ENCODE measurements around the gene ZNF726.
"Not testable (repeated sequence)": the region's sequence is repeated elsewhere in the genome, so short reads cannot be mapped to it uniquely, and the experiment has no call there.

The ZNF726 gene

DNA sequence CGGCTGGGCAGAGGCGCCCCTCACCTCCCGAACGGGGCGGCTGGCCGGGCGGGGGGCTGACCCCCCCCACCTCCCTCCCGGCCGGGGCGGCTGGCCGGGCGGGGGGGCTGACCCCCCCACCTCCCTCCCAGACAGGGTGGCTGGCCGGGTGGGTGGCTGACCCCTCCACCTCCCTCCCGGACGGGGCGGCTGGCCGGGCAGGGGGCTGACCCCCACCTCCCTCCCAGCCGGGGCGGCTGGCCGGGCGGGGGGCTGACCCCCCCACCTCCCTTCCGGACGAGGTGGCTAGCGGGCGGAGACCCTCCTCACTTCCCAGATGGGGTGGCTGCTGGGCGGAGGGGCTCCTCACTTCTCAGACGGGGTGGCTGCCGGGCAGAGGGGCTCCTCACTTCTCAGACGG is 22.3 kb downstream of the ZNF726 start:
- H3K36me3 ChIP-seq (ENCODE audit: control insufficient read depth in 2 of 2, insufficient read depth in 2 of 2, low read length in 2 of 2); H3K9ac ChIP-seq (ENCODE audit: low read length in 2 of 2); H3K27me3 ChIP-seq (ENCODE audit: control insufficient read depth in 1 of 2, insufficient read depth in 2 of 2, low read length in 2 of 2); H3K4me3 ChIP-seq (ENCODE audit: low read length in 2 of 2); H3K9me3 ChIP-seq (ENCODE audit: control insufficient read depth in 2 of 2, low read length in 2 of 2); H3K4me1 ChIP-seq (ENCODE audit: control insufficient read depth, insufficient read depth, low read length); H3K27ac ChIP-seq (ENCODE audit: low read length): not testable (repeated sequence)

DNA sequence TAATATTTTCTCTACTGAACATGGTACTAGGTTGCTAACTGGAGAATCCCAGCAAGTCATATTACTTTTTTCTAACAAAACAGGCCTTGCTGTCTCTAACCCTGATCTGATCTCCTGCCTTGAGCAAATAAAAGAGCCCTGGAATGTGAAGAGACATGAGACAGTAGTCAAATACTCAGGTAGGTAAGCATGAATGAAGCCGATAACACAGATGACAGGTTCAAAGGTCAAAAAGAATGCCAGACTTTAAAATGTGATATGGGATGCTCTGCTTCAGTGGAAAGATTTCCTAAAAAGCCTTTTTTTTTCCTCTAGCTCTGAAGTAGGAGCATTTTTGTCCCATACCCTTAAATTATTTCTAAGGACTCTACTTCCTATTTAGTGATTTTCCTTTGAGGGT is 28.7 kb downstream of the ZNF726 start:
- H3K9ac ChIP-seq (ENCODE audit: low read length in 2 of 2) = no peak overlapping the region
- H3K27ac ChIP-seq (ENCODE audit: low read length) = no peak overlapping the region
- no peak overlapping the region for H3K4me3 ChIP-seq (ENCODE audit: low read length in 2 of 2)
- no peaks in the 10 kb centered on the region for H3K9me3 ChIP-seq (ENCODE audit: control insufficient read depth in 2 of 2, low read length in 2 of 2)
- no peaks in the 10 kb centered on the region for H3K4me1 ChIP-seq (ENCODE audit: control insufficient read depth, insufficient read depth, low read length)
- H3K36me3 ChIP-seq (ENCODE audit: control insufficient read depth in 2 of 2, insufficient read depth in 2 of 2, low read length in 2 of 2) = no peaks in the 10 kb centered on the region
- no peaks in the 10 kb centered on the region for H3K27me3 ChIP-seq (ENCODE audit: control insufficient read depth in 1 of 2, insufficient read depth in 2 of 2, low read length in 2 of 2)

- Histone ChIP-seq H3K27me3 (ENCODE audit: control insufficient read depth in 1 of 2, insufficient read depth in 2 of 2, low read length in 2 of 2) (no peaks in the 10 kb centered on the region), H3K4me1 (ENCODE audit: control insufficient read depth, insufficient read depth, low read length) (no peaks in the 10 kb centered on the region), H3K9me3 (ENCODE audit: control insufficient read depth in 2 of 2, low read length in 2 of 2) (no peaks in the 10 kb centered on the region), H3K9ac (ENCODE audit: low read length in 2 of 2) (no peak overlapping the region), H3K27ac (ENCODE audit: low read length) (no peak overlapping the region), H3K36me3 (ENCODE audit: control insufficient read depth in 2 of 2, insufficient read depth in 2 of 2, low read length in 2 of 2) (no peaks in the 10 kb centered on the region), H3K4me3 (ENCODE audit: low read length in 2 of 2) (no peak overlapping the region)
Measured at GRCh38 chr19:23946569-23946968, 31.9 kb downstream of the ZNF726 start.

DNA sequence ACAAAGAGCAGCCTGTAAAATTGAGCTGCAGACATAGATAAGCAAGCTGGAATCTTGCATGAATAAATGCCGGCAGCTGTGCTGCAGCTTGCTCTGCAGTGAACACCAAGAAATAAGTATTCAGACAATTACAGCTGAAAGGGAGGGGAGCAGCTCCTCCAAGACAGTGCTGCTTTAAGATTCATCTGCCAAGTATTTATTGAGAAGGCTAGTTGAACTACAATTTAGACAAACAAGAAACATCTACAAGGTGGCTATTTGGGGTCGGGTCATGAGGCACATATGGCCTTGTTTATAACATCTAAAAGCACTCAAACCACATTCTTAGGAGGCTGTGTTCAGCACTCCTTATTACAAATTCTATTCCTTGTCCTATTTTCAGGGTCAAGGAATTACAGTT is 34.9 kb downstream of the ZNF726 start:
- no peaks in the 10 kb centered on the region for H3K36me3 ChIP-seq (ENCODE audit: control insufficient read depth in 2 of 2, insufficient read depth in 2 of 2, low read length in 2 of 2)
- H3K4me1 ChIP-seq (ENCODE audit: control insufficient read depth, insufficient read depth, low read length) = no peaks in the 10 kb centered on the region
- H3K4me3 ChIP-seq (ENCODE audit: low read length in 2 of 2) = no peak overlapping the region
- no peaks in the 10 kb centered on the region for H3K9me3 ChIP-seq (ENCODE audit: control insufficient read depth in 2 of 2, low read length in 2 of 2)
- H3K27me3 ChIP-seq (ENCODE audit: control insufficient read depth in 1 of 2, insufficient read depth in 2 of 2, low read length in 2 of 2) = no peaks in the 10 kb centered on the region
- no peak overlapping the region for H3K9ac ChIP-seq (ENCODE audit: low read length in 2 of 2)
- no peak overlapping the region for H3K27ac ChIP-seq (ENCODE audit: low read length)

- no peak overlapping the region for H3K4me3 ChIP-seq (ENCODE audit: low read length in 2 of 2)
- H3K27ac ChIP-seq (ENCODE audit: low read length) = no peak overlapping the region
- H3K9me3 ChIP-seq (ENCODE audit: control insufficient read depth in 2 of 2, low read length in 2 of 2) = no peaks in the 10 kb centered on the region
- no peak overlapping the region for H3K9ac ChIP-seq (ENCODE audit: low read length in 2 of 2)
- H3K27me3 ChIP-seq (ENCODE audit: control insufficient read depth in 1 of 2, insufficient read depth in 2 of 2, low read length in 2 of 2) = no peaks in the 10 kb centered on the region
- H3K36me3 ChIP-seq (ENCODE audit: control insufficient read depth in 2 of 2, insufficient read depth in 2 of 2, low read length in 2 of 2) = no peaks in the 10 kb centered on the region
- H3K4me1 ChIP-seq (ENCODE audit: control insufficient read depth, insufficient read depth, low read length) = no peaks in the 10 kb centered on the region
Measured at GRCh38 chr19:23956051-23956450, 41.4 kb downstream of the ZNF726 start.

- H3K36me3 ChIP-seq (ENCODE audit: control insufficient read depth in 2 of 2, insufficient read depth in 2 of 2, low read length in 2 of 2) = no peaks in the 10 kb centered on the region
- no peaks in the 10 kb centered on the region for H3K4me1 ChIP-seq (ENCODE audit: control insufficient read depth, insufficient read depth, low read length)
- H3K4me3 ChIP-seq (ENCODE audit: low read length in 2 of 2) = no peak overlapping the region
- H3K27me3 ChIP-seq (ENCODE audit: control insufficient read depth in 1 of 2, insufficient read depth in 2 of 2, low read length in 2 of 2) = no peaks in the 10 kb centered on the region
- H3K9ac ChIP-seq (ENCODE audit: low read length in 2 of 2) = no peak overlapping the region
- no peaks in the 10 kb centered on the region for H3K9me3 ChIP-seq (ENCODE audit: control insufficient read depth in 2 of 2, low read length in 2 of 2)
- H3K27ac ChIP-seq (ENCODE audit: low read length) = no peak overlapping the region
Measured at GRCh38 chr19:23957660-23958281, 43.1 kb downstream of the ZNF726 start.

- not testable (repeated sequence) for H3K9ac ChIP-seq (ENCODE audit: low read length in 2 of 2); H3K4me3 ChIP-seq (ENCODE audit: low read length in 2 of 2); H3K27ac ChIP-seq (ENCODE audit: low read length); H3K4me1 ChIP-seq (ENCODE audit: control insufficient read depth, insufficient read depth, low read length); H3K9me3 ChIP-seq (ENCODE audit: control insufficient read depth in 2 of 2, low read length in 2 of 2); H3K36me3 ChIP-seq (ENCODE audit: control insufficient read depth in 2 of 2, insufficient read depth in 2 of 2, low read length in 2 of 2); H3K27me3 ChIP-seq (ENCODE audit: control insufficient read depth in 1 of 2, insufficient read depth in 2 of 2, low read length in 2 of 2)
Measured at GRCh38 chr19:23963396-23963795, 48.7 kb downstream of the ZNF726 start.

DNA sequence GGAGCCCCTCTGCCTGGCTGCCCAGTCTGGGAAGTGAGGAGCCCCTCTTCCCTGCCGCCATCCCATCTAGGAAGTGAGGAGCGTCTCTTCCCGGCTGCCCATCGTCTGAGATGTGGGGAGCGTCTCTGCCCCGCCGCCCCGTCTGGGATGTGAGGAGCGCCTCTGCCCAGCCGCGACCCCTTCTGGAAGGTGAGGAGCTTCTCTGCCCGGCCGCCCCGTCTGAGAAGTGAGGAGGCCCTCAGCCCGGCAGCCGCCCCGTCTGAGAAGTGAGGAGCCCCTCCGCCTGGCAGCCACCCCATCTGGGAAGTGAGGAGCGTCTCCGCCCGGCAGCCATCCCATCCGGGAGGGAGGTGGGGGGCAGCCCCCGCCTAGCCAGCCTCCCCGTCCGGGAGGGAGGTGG is 49.2 kb downstream of the ZNF726 start:
- H3K4me3 ChIP-seq (ENCODE audit: low read length in 2 of 2); H3K9ac ChIP-seq (ENCODE audit: low read length in 2 of 2); H3K36me3 ChIP-seq (ENCODE audit: control insufficient read depth in 2 of 2, insufficient read depth in 2 of 2, low read length in 2 of 2); H3K4me1 ChIP-seq (ENCODE audit: control insufficient read depth, insufficient read depth, low read length); H3K27ac ChIP-seq (ENCODE audit: low read length); H3K27me3 ChIP-seq (ENCODE audit: control insufficient read depth in 1 of 2, insufficient read depth in 2 of 2, low read length in 2 of 2); H3K9me3 ChIP-seq (ENCODE audit: control insufficient read depth in 2 of 2, low read length in 2 of 2): not testable (repeated sequence)

GRCh38 chr19:23964334-23964733 is 49.6 kb downstream of the ZNF726 start:
- not testable (repeated sequence) for H3K27me3 ChIP-seq (ENCODE audit: control insufficient read depth in 1 of 2, insufficient read depth in 2 of 2, low read length in 2 of 2); H3K9ac ChIP-seq (ENCODE audit: low read length in 2 of 2); H3K4me1 ChIP-seq (ENCODE audit: control insufficient read depth, insufficient read depth, low read length); H3K36me3 ChIP-seq (ENCODE audit: control insufficient read depth in 2 of 2, insufficient read depth in 2 of 2, low read length in 2 of 2); H3K9me3 ChIP-seq (ENCODE audit: control insufficient read depth in 2 of 2, low read length in 2 of 2); H3K27ac ChIP-seq (ENCODE audit: low read length); H3K4me3 ChIP-seq (ENCODE audit: low read length in 2 of 2)

DNA sequence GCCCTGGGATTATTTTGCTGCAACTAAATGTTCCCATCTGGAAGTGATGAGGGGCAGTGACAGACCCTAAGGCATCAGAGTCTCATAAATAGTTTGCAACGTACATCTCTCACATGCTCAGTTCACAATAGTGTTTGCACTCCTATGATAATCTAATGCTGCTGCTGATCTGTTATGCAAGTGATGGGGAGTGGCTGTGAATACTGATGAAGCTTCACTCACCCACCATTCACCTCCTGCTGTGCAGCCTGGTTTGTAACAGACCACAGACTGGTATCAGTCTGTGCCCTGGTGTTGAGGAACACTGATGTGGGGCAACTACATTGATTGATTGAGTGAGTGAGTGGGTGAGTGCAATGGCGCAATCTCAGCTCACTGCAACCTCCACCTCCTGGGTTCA is 54.9 kb downstream of the ZNF726 start:
- H3K4me3 ChIP-seq (ENCODE audit: low read length in 2 of 2) = no peak overlapping the region
- H3K27ac ChIP-seq (ENCODE audit: low read length) = no peak overlapping the region
- H3K9me3 ChIP-seq (ENCODE audit: control insufficient read depth in 2 of 2, low read length in 2 of 2) = no peaks in the 10 kb centered on the region
- peaks cover 3% of the 10 kb centered on the region for H3K4me1 ChIP-seq (ENCODE audit: control insufficient read depth, insufficient read depth, low read length)
- no peak overlapping the region for H3K9ac ChIP-seq (ENCODE audit: low read length in 2 of 2)
- peaks cover 3% of the 10 kb centered on the region in 2 donors for H3K27me3 ChIP-seq (ENCODE audit: control insufficient read depth in 1 of 2, insufficient read depth in 2 of 2, low read length in 2 of 2)
- H3K36me3 ChIP-seq (ENCODE audit: control insufficient read depth in 2 of 2, insufficient read depth in 2 of 2, low read length in 2 of 2) = no peaks in the 10 kb centered on the region

DNA sequence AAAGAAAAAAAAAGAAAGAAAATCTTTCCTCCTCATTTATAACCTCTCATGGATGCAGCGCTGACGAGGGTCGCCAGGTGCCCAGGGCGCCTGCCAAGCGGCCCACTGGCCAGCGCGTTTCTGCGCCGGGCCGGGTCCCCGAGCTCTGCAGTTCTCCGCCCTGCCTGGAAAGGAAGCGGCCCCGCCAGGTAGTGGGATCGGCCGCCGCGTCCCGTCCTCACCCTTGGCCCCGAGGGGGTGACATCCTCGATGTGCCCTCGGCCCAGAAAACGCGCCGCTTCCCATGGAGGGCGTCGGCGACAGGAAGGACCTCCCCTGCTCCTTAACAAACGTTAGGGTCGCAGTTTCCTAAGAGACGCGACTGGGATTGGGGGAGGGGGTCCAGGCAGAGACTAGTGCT is 56.9 kb downstream of the ZNF726 start:
- H3K27me3 ChIP-seq (ENCODE audit: control insufficient read depth in 1 of 2, insufficient read depth in 2 of 2, low read length in 2 of 2) = peaks cover 3% of the 10 kb centered on the region in 2 donors
- no peaks in the 10 kb centered on the region for H3K9me3 ChIP-seq (ENCODE audit: control insufficient read depth in 2 of 2, low read length in 2 of 2)
- no peak overlapping the region for H3K27ac ChIP-seq (ENCODE audit: low read length)
- H3K4me3 ChIP-seq (ENCODE audit: low read length in 2 of 2) = no peak overlapping the region
- H3K36me3 ChIP-seq (ENCODE audit: control insufficient read depth in 2 of 2, insufficient read depth in 2 of 2, low read length in 2 of 2) = no peaks in the 10 kb centered on the region
- H3K9ac ChIP-seq (ENCODE audit: low read length in 2 of 2) = no peak overlapping the region
- peaks cover 3% of the 10 kb centered on the region for H3K4me1 ChIP-seq (ENCODE audit: control insufficient read depth, insufficient read depth, low read length)

All from stomach smooth muscle (tissue), 2 donors.